Body of pancreas (tissue), 4 donors: Measurements from ENCODE around the gene CCDC12.

Source experiments
- POLR2A ChIP-seq, 3 donors: fragments of 450-650 bp; IDR thresholded peaks; one replicate each; pipeline ENCODE4 v1.6.1; 2016; ENCODE audit warnings: antibody characterized with exemption in 3 of 3, mild to moderate bottlenecking in 2 of 3
- TF ChIP-seq, protein P1 (sequence below), 7 experiments: fragments of 450-650 bp in 4 of 7; fragments of 200-600 bp in 3 of 7; sonication (generic) in 3 of 7; IDR thresholded peaks; one replicate each; pipeline ENCODE4 v1.5.1; 2016 to 2019; ENCODE audit warnings: antibody characterized with exemption in 7 of 7

GRCh38 chr3:46997453-46998091 is 21.0 kb upstream of the CCDC12 start:
- TF ChIP-seq, protein P1, sequence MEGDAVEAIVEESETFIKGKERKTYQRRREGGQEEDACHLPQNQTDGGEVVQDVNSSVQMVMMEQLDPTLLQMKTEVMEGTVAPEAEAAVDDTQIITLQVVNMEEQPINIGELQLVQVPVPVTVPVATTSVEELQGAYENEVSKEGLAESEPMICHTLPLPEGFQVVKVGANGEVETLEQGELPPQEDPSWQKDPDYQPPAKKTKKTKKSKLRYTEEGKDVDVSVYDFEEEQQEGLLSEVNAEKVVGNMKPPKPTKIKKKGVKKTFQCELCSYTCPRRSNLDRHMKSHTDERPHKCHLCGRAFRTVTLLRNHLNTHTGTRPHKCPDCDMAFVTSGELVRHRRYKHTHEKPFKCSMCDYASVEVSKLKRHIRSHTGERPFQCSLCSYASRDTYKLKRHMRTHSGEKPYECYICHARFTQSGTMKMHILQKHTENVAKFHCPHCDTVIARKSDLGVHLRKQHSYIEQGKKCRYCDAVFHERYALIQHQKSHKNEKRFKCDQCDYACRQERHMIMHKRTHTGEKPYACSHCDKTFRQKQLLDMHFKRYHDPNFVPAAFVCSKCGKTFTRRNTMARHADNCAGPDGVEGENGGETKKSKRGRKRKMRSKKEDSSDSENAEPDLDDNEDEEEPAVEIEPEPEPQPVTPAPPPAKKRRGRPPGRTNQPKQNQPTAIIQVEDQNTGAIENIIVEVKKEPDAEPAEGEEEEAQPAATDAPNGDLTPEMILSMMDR (IDR thresholded peaks at IDR 0.05): no peak
- TF ChIP-seq POLR2A (IDR thresholded peaks at IDR 0.05): no peak
